Stimulated activated effector memory CD8-positive, alpha-beta T cell treated with anti-CD3 and anti-CD28 coated beads, Interleukin-12 subunit alpha, Interleukin-12 subunit beta, amount 100 ng/mL, for 72 hours (primary cell): ENCODE results near the gene COL13A1.

Experiments
- ATAC-seq: fragments of 150-1000 bp; cut with Tn5 transposase; 2 replicates; pipeline ENCODE4 v1.10.0; 2021
- DNase-seq, 2 donors: peaks; one replicate each; pipeline ENCODE4 v3.0.0; 2021 to 2022; ENCODE audit warnings: low spot score in 2 of 2
- H3K27ac Mint-ChIP-seq: one replicate; pipeline ENCODE4 v1.8.0; 2022; ENCODE audit warnings: mild to moderate bottlenecking, mixed read lengths
- H3K36me3 Mint-ChIP-seq: one replicate; pipeline ENCODE4 v1.8.0; 2022; ENCODE audit warnings: mild to moderate bottlenecking, mixed read lengths
- H3K4me1 Mint-ChIP-seq: one replicate; pipeline ENCODE4 v1.8.0; 2022; ENCODE audit warnings: mixed read lengths
- H3K4me3 Mint-ChIP-seq: one replicate; pipeline ENCODE4 v1.8.0; 2022; ENCODE audit warnings: mild to moderate bottlenecking, mixed read lengths
- H3K9me3 Mint-ChIP-seq: one replicate; pipeline ENCODE4 v1.8.0; 2022; ENCODE audit warnings: mixed read lengths

Gene COL13A1

DNA sequence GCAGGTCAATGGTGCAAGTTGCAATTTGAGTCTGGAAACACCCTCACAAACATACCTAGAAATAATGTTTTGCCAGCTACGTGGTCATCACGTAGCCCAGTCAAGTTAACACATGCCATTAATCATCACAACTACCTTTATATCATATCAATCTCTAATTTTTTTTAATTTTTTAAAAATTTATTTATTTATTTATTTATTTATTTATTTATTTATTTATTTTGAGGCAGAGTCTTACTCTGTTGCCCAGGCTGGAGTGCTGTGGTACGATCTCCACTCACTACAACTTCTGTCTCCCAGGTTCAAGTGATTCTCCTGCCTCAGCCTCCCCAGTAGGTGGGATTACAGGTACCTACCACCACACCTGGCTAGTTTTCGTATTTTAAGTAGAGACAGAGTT, 198.6 kb downstream of the COL13A1 start:
- no peak for DNase-seq
- no peak overlapping the region for H3K27ac Mint-ChIP-seq
- ATAC-seq, result no peak
- no peaks in the 10 kb centered on the region for H3K4me1 Mint-ChIP-seq
- H3K9me3 Mint-ChIP-seq, result no peaks in the 10 kb centered on the region
- H3K4me3 Mint-ChIP-seq, result no peak overlapping the region
- no peaks in the 10 kb centered on the region for H3K36me3 Mint-ChIP-seq

DNA sequence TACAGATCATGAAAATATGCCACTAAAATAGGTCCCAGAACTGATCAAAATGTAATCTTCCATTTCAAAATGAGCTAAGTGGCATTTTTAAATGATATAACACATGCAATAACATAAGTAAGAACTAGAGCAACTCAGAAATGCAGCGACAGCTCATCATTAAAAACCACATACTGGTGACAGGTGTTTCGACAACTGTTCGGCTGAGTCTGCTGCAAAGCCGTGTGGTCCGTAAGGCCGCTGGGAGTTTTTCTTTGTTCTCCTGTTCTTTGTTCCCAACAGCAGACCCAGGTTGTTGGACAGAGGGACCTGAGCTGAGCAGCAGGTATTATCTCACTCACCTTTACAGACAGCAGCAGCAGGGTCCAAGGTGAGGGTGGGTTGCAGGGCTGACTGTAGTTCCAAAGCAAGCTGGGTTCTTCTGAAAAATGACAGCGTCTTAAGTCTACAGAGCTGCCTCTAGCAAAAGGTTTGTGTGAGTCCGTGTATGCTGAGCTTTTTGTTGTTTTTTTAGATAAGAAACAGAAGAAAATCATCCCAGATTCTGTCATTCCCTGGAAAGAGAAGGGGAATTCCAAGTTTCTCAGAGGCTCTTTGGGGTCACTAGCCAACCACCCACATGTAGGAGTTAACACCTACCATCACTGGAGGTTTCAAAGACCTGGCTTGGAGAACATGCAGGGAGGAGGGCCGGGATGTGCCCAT, 205.6 kb downstream of the COL13A1 start:
- ATAC-seq, result no peak
- H3K36me3 Mint-ChIP-seq, result no peaks in the 10 kb centered on the region
- no peaks in the 10 kb centered on the region for H3K4me1 Mint-ChIP-seq
- no peak overlapping the region for H3K4me3 Mint-ChIP-seq
- DNase-seq, result no peak
- H3K27ac Mint-ChIP-seq, result no peak overlapping the region
- no peaks in the 10 kb centered on the region for H3K9me3 Mint-ChIP-seq
